ENCODE data around the gene RBM8A.

RBM8A gene

DNA sequence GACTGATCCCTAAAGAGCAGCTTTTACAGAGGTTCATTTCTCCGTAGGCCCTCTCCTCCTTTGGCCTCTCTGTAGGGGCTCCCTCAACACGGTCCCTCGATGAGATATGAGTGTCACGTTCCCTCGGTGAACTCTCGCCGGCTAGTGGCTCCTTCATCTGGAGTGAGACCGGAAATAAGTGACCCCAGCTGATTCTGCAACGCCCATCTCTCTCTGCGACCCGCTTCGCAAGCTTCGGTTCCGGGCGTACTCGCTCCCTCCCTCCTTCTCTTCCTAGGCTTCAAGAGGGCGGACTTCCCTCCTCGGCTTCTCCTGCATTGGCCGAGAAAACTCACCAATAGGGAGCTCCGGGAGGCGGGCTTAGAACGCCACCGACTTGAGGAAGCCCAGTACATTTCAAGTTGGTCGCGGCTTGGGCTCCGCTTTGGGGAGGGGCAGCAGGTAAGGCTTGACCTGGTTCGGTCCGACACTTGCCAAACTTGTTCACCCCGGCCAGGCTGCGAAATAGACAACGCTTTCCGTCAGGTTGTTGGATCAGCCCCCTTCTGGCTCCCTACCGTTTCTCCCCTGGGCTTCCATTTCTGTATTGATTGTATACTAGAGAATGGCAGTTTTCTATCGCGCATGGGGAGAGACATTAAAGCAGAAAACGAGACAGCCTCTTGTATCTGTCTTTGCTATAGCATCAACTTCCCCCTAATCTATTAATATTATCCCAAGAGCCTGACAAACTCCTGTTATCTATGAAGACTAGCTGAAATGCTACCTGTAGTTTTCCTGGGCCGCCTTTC lies 37.2 kb upstream of the RBM8A start, which contains the start of the genes ANKRD34A and POLR3GL (continued):
- no peak for TF ChIP-seq ZNF518A (tag by site-specific recombination; conservative IDR thresholded peaks at IDR 0.05; ENCODE audit: low read depth)
- no peak for TF ChIP-seq ZNF18 (tag by site-specific recombination; IDR thresholded peaks at IDR 0.05)
- no peak for TF ChIP-seq ZNF2 (tag by site-specific recombination; IDR thresholded peaks at IDR 0.05)
- no peak for TF ChIP-seq ZNF747 (tag by site-specific recombination; IDR thresholded peaks at IDR 0.05)
- no peak for TF ChIP-seq ZNF274 (IDR thresholded peaks at IDR 0.05; ENCODE audit: low read length)
- TF ChIP-seq ZNF274 (tag by site-specific recombination; IDR thresholded peaks at IDR 0.05; ENCODE audit: borderline replicate concordance), result no peak
- TF ChIP-seq ZNF239 (tag by site-specific recombination; IDR thresholded peaks at IDR 0.05), result no peak
- no peak for TF ChIP-seq REST (tag by site-specific recombination; IDR thresholded peaks at IDR 0.05)
- no peak for TF ChIP-seq OVOL3 (tag by site-specific recombination; IDR thresholded peaks at IDR 0.05)
- TF ChIP-seq PRDM1 (tag by site-specific recombination; IDR thresholded peaks at IDR 0.05), result no peak
- TF ChIP-seq ZNF629 (tag by site-specific recombination; IDR thresholded peaks at IDR 0.05), result peak; percentile 13; the same call in 1 of the 2 replicates
- no peak for TF ChIP-seq KLF7 (tag by site-specific recombination; IDR thresholded peaks at IDR 0.05; ENCODE audit: borderline replicate concordance)
- TF ChIP-seq ZNF660 (tag by site-specific recombination; IDR thresholded peaks at IDR 0.05), result 0 out of 2 replicates have a peak, but pooled peaks have one; percentile 38
- TF ChIP-seq, protein P1, sequence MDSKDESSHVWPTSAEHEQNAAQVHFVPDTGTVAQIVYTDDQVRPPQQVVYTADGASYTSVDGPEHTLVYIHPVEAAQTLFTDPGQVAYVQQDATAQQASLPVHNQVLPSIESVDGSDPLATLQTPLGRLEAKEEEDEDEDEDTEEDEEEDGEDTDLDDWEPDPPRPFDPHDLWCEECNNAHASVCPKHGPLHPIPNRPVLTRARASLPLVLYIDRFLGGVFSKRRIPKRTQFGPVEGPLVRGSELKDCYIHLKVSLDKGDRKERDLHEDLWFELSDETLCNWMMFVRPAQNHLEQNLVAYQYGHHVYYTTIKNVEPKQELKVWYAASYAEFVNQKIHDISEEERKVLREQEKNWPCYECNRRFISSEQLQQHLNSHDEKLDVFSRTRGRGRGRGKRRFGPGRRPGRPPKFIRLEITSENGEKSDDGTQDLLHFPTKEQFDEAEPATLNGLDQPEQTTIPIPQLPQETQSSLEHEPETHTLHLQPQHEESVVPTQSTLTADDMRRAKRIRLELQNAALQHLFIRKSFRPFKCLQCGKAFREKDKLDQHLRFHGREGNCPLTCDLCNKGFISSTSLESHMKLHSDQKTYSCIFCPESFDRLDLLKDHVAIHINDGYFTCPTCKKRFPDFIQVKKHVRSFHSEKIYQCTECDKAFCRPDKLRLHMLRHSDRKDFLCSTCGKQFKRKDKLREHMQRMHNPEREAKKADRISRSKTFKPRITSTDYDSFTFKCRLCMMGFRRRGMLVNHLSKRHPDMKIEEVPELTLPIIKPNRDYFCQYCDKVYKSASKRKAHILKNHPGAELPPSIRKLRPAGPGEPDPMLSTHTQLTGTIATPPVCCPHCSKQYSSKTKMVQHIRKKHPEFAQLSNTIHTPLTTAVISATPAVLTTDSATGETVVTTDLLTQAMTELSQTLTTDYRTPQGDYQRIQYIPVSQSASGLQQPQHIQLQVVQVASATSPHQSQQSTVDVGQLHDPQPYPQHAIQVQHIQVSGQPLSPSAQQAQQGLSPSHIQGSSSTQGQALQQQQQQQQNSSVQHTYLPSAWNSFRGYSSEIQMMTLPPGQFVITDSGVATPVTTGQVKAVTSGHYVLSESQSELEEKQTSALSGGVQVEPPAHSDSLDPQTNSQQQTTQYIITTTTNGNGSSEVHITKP (tag by site-specific recombination; IDR thresholded peaks at IDR 0.05), result peak; percentile 87
- peak; percentile 74 for TF ChIP-seq ZNF335 (tag by site-specific recombination; conservative IDR thresholded peaks at IDR 0.05)
- TF ChIP-seq, protein P2, sequence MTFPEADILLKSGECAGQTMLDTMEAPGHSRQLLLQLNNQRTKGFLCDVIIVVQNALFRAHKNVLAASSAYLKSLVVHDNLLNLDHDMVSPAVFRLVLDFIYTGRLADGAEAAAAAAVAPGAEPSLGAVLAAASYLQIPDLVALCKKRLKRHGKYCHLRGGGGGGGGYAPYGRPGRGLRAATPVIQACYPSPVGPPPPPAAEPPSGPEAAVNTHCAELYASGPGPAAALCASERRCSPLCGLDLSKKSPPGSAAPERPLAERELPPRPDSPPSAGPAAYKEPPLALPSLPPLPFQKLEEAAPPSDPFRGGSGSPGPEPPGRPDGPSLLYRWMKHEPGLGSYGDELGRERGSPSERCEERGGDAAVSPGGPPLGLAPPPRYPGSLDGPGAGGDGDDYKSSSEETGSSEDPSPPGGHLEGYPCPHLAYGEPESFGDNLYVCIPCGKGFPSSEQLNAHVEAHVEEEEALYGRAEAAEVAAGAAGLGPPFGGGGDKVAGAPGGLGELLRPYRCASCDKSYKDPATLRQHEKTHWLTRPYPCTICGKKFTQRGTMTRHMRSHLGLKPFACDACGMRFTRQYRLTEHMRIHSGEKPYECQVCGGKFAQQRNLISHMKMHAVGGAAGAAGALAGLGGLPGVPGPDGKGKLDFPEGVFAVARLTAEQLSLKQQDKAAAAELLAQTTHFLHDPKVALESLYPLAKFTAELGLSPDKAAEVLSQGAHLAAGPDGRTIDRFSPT (tag by site-specific recombination; IDR thresholded peaks at IDR 0.05), result no peak
- TF ChIP-seq, protein P3, sequence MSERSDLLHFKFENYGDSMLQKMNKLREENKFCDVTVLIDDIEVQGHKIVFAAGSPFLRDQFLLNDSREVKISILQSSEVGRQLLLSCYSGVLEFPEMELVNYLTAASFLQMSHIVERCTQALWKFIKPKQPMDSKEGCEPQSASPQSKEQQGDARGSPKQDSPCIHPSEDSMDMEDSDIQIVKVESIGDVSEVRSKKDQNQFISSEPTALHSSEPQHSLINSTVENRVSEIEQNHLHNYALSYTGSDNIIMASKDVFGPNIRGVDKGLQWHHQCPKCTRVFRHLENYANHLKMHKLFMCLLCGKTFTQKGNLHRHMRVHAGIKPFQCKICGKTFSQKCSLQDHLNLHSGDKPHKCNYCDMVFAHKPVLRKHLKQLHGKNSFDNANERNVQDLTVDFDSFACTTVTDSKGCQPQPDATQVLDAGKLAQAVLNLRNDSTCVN (tag by site-specific recombination; optimal IDR thresholded peaks at IDR 0.05), result peak; percentile 24
- no peak for TF ChIP-seq GFI1B (tag by site-specific recombination; IDR thresholded peaks at IDR 0.05)
- TF ChIP-seq MZF1 (tag by site-specific recombination; IDR thresholded peaks at IDR 0.05; ENCODE audit: borderline replicate concordance), result 0 out of 2 replicates have a peak, but pooled peaks have one; percentile 12
- no peak for TF ChIP-seq ZNF214 (tag by site-specific recombination; IDR thresholded peaks at IDR 0.05; ENCODE audit: borderline replicate concordance)
- no peak for TF ChIP-seq GLI2 (tag by site-specific recombination; IDR thresholded peaks at IDR 0.05; ENCODE audit: borderline replicate concordance, low read depth)
